ENCODE measurements around the gene FAM180A.

The FAM180A gene

DNA sequence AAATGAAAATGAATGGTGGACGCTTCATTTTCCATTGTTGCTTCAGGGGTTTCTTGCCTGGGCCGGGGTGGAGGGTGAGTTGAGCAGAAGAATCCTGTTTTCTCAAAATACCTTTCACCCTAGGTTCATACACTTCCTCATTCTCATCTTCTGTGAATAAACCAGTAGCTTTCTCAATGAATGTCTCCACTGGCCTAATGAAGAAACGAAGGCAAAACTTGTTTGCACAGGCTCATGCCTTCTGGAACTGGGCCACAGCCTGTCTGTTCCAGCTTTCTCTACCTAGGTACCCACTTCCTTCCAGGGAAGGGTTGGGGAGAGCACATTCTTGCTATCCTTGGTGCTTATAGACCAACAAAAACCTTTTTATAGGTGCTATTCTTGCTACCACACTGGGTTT, 65.0 kb downstream of the FAM180A start:
- no peak for DNase-seq (ENCODE audit: low read depth)

DNA sequence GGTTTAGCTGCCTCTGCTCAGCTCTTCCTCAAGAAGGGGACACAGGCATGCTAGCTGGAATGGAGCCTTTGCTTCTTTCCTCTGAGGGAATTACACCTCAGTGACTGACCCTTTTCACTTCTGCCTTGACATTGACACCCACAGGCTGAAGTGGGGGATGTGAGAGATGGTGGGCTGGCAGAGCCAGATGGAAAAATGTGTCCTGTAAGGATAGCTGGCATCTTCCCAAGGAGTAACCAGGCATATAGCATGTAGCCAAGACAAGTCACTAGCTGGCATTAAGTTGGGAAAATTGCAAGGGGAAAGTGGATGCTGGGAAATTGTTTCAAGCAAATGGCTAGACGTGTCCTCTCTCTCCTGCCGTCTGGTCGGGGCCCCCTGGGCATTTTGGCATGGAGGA, 66.4 kb downstream of the FAM180A start:
- DNase-seq (ENCODE audit: low read depth): no peak

DNA sequence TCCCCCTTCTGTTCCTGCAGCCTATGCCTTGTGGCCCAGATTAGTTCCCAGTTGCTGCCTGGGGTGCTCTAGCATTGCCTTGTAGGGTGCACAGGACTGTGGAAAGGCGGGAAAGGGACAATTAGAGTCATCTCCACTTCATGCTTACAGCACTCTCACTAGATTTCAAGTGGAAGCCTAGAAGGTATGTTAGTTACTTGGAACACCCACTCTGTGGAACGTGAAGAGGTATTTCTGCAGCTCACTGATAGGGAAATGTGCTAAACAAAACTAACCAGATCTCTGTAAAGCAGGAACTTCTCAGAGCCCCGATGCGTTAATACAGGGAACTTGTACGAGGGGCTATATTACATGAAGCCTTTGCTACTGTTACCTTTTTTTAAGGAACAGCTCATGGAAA, 66.9 kb downstream of the FAM180A start:
- DNase-seq (ENCODE audit: low read depth): no peak
